GM12874 (cell line): ENCODE measurements around the gene NAV1.

Experiments
- TF ChIP-seq, protein P1 (sequence below): IDR thresholded peaks from 2 replicates; pipeline ENCODE4 v1.5.1; 2011; ENCODE audit warnings: low read depth, mild to moderate bottlenecking, control low read depth, low read length, moderate library complexity; ENCODE audit not compliant: insufficient read depth

The NAV1 gene

GRCh38 chr1:201540846-201541735 lies 2.2 kb downstream of the NAV1 start:
- TF ChIP-seq, protein P1, sequence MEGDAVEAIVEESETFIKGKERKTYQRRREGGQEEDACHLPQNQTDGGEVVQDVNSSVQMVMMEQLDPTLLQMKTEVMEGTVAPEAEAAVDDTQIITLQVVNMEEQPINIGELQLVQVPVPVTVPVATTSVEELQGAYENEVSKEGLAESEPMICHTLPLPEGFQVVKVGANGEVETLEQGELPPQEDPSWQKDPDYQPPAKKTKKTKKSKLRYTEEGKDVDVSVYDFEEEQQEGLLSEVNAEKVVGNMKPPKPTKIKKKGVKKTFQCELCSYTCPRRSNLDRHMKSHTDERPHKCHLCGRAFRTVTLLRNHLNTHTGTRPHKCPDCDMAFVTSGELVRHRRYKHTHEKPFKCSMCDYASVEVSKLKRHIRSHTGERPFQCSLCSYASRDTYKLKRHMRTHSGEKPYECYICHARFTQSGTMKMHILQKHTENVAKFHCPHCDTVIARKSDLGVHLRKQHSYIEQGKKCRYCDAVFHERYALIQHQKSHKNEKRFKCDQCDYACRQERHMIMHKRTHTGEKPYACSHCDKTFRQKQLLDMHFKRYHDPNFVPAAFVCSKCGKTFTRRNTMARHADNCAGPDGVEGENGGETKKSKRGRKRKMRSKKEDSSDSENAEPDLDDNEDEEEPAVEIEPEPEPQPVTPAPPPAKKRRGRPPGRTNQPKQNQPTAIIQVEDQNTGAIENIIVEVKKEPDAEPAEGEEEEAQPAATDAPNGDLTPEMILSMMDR, result no peak

GRCh38 chr1:201542309-201543035 lies 3.5 kb downstream of the NAV1 start:
- TF ChIP-seq, protein P1, result no peak

DNA sequence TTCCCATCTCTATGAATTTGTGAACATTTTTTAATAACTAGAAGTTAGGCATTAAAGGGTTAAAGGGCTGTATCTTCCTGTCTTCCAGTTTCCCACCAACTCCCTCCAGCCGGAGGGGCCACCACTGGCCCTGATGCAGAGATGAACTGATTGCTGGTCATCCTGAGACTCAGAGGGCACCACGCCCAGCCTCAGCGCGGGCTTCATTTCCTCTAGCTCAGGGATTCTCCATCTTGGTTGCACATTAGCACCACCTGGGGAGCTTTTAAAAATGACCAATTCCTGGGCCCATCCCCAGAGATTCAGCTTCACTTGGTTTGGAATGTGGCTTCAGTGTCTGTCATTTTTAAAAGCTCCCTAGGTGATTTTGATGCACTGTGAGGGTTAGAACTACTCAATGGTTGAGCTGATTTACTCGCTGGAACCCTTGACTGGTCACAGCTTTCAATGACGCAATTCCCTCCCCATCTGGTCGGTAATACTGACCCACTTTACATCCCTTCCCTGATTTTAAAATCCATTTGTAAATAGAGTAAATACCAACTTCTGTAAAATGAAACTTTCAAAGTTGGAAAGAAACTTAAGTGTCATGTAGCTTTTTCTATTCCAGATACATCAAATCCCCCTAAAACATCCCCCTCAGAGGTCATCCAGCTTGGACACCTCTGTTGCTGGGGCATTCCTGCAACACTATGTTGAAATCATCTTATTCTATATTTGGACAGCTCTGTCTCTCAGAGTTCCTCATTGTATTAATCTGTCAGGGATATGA lies 5.1 kb downstream of the NAV1 start:
- TF ChIP-seq, protein P1, result no peak

DNA sequence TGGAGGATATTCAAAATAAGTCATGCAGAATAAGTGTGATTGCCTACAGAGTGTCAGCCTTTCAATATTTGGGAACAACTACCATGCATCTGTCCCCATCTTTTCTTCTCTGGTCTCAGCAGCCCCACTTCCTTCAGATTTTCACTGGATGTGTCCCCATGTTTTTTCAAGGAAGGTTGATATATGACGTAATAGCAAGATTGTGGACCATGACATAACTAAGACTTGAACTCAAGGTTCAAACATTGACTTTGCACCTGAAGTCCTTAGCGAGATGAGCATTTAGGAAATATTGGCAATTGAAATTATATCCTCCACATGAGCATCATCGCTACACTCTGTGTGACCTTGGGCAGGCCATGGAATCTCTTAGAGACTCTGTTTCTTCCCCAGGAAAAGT lies 5.8 kb downstream of the NAV1 start:
- TF ChIP-seq, protein P1, result no peak

DNA sequence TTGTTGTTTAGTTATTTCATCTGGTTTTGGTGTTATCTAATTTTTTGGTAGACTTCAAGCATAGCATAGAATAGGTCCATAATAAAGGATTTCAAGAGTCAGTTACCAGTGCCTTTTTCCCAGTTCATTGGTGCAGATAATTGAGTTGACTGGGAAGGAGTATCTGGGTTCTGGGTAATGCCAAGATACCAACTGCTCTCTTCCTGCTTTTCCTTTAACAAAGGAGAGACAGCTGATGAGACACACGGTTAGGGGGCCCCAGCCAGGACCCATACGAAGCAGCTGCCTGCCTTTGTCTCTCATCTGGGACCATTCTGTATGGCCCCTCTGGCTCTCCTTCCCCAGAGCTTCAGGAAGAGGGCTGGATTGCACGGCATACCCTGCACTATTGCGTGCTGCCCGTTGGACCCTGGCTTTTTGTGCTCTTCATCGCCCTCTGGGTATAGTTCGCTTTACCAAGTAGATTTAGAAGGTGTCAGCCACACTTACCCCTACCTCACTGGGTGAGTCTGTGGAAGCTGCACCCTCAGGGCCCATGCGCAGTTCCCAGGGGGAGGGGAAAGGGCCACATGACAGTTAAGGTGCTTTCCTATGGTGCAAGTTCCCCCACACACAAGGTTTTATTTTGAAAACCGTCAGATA lies 7.0 kb downstream of the NAV1 start:
- TF ChIP-seq, protein P1, result no peak

- TF ChIP-seq, protein P1, result no peak
These were observed 12.2 kb downstream of the NAV1 start for GRCh38 chr1:201551096-201551495.
